Natural killer cell (primary cell): Measurements from ENCODE around the gene WSCD2. TPM values are rescaled to one million over a fixed set of nuclear protein-coding genes. Genes with fewer than 3 reads are reported as not detected.

Experiments
- ATAC-seq, 3 donors: fragments of 150-1000 bp in 2 of 3; fragments of 200-7000 bp in 1 of 3; cut with Tn5 transposase; 1 replicate in 1 of 3; 2 replicates in 2 of 3; pipeline ENCODE4 v1.10.0; 2021; ENCODE audit warnings: mild to moderate bottlenecking in 2 of 3, moderate library complexity in 2 of 3
- DNase-seq, 2 donors: peaks; one replicate each; pipeline versions ENCODE4 v3.0.0 to v3.0.0-alpha.2; 2013 to 2021; ENCODE audit warnings: mixed read lengths in 1 of 2
- H3K27ac ChIP-seq: one replicate; pipeline ENCODE4 v1.5.1; 2013; ENCODE audit warnings: mild to moderate bottlenecking, low read length
- H3K27me3 ChIP-seq: one replicate; pipeline ENCODE4 v1.6.1; 2013; ENCODE audit warnings: low read length; ENCODE audit not compliant: control insufficient read depth, insufficient read depth
- H3K36me3 ChIP-seq: one replicate; pipeline ENCODE4 v1.6.1; 2013; ENCODE audit warnings: low read length; ENCODE audit not compliant: control insufficient read depth, insufficient read depth
- H3K4me1 ChIP-seq: one replicate; pipeline ENCODE4 v1.6.1; 2013; ENCODE audit warnings: low read length; ENCODE audit not compliant: control insufficient read depth, insufficient read depth
- H3K4me3 ChIP-seq: one replicate; pipeline ENCODE4 v1.5.1; 2013; ENCODE audit warnings: low read length
- H3K9me3 ChIP-seq: one replicate; pipeline ENCODE4 v1.6.1; 2013; ENCODE audit warnings: low read length; ENCODE audit not compliant: control insufficient read depth, insufficient read depth
- H3K27ac Mint-ChIP-seq, 2 donors: one replicate each; pipeline ENCODE4 v1.8.0; 2022; ENCODE audit warnings: mild to moderate bottlenecking in 2 of 2, mixed read lengths in 2 of 2, moderate library complexity in 1 of 2
- H3K27me3 Mint-ChIP-seq, 2 donors: one replicate each; pipeline ENCODE4 v1.8.0; 2022; ENCODE audit warnings: low read depth in 2 of 2, mixed read lengths in 2 of 2
- H3K36me3 Mint-ChIP-seq: one replicate; pipeline ENCODE4 v1.8.0; 2022; ENCODE audit warnings: mixed read lengths
- H3K4me1 Mint-ChIP-seq, 2 donors: one replicate each; pipeline ENCODE4 v1.8.0; 2022; ENCODE audit warnings: mixed read lengths in 2 of 2
- H3K4me3 Mint-ChIP-seq: one replicate; pipeline ENCODE4 v1.8.0; 2022; ENCODE audit warnings: mild to moderate bottlenecking, moderate library complexity, mixed read lengths
- H3K9me3 Mint-ChIP-seq, 2 donors: one replicate each; pipeline ENCODE4 v1.8.0; 2022; ENCODE audit warnings: mixed read lengths in 2 of 2
- CTCF ChIP-seq: fragments of 200-600 bp; IDR thresholded peaks from one replicate; pipeline ENCODE4 v1.8.0; 2022; ENCODE audit warnings: antibody characterized with exemption
- WGBS: methylation state at CpG from one replicate; pipeline ENCODE4 v1.1.7; 2013; ENCODE audit warnings: missing lambda C conversion rate; ENCODE audit not compliant: insufficient coverage; 5-methylcytosine and 5-hydroxymethylcytosine counted together
- intact Hi-C: fragments of 100-400 bp; cut with micrococcal nuclease; formaldehyde crosslinking; loops from one replicate; pipeline ENCODE4 v1.14.2; 2022
- total RNA-seq, 4 donors: library from RNA; stranded (reverse); fragments of 120-200 nt in 1 of 4; gene quantifications; one replicate each; pipeline versions ENCODE4 v1.2.3 to v1.2.4, GENCODE V29; 2013 to 2022

WSCD2 gene
- total RNA-seq, 3 donors from 2014 or later (not counting 1 experiment from before 2014, with no cell fraction given): 0.32 to 0.78 TPM; not detected in 1

- Histone ChIP-seq H3K36me3 (no peaks in the 10 kb centered on the region), H3K9me3 (peaks cover 2% of the 10 kb centered on the region), H3K27ac (no peak overlapping the region), H3K4me1 (no peaks in the 10 kb centered on the region), H3K4me3 (no peak overlapping the region), H3K27me3 (no peaks in the 10 kb centered on the region)
- Mint-ChIP-seq H3K27ac (no peak overlapping the region), H3K36me3 (peaks cover 22% of the 10 kb centered on the region), H3K9me3 (peaks cover 4 to 11% of the 10 kb centered on the region in 2 donors), H3K4me3 (no peak overlapping the region), H3K4me1 (peaks cover 5 to 6% of the 10 kb centered on the region in 2 donors), H3K27me3 (peaks cover 0 to 2% of the 10 kb centered on the region in 2 donors)
- no peak for TF ChIP-seq CTCF
- DNase-seq (no peak), ATAC-seq (no peak)
- intact Hi-C loops: no loop called here
Measured at GRCh38 chr12:108260969-108261368, 131.9 kb downstream of the WSCD2 start.

- Mint-ChIP-seq H3K27me3 (peaks cover 0 to 2% of the 10 kb centered on the region in 2 donors), H3K4me1 (peaks cover 26 to 29% of the 10 kb centered on the region in 2 donors), H3K4me3 (no peak overlapping the region), H3K36me3 (peaks cover 7% of the 10 kb centered on the region), H3K27ac (no peak overlapping the region), H3K9me3 (peaks cover 4 to 8% of the 10 kb centered on the region in 2 donors)
- no peaks in the 10 kb centered on the region for H3K36me3 ChIP-seq
- ATAC-seq (no peak), DNase-seq (no peak)
- TF ChIP-seq CTCF: no peak
- no peak overlapping the region for H3K27ac ChIP-seq
- no peaks in the 10 kb centered on the region for H3K27me3 ChIP-seq
- peaks cover 2% of the 10 kb centered on the region for H3K9me3 ChIP-seq
- peaks cover 6% of the 10 kb centered on the region for H3K4me1 ChIP-seq
- no peak overlapping the region for H3K4me3 ChIP-seq
- WGBS: no CpG with 5 or more reads among the region's 1 CpG
- intact Hi-C loops: no loop called here
Measured at GRCh38 chr12:108265505-108265904, 136.4 kb downstream of the WSCD2 start.

DNA sequence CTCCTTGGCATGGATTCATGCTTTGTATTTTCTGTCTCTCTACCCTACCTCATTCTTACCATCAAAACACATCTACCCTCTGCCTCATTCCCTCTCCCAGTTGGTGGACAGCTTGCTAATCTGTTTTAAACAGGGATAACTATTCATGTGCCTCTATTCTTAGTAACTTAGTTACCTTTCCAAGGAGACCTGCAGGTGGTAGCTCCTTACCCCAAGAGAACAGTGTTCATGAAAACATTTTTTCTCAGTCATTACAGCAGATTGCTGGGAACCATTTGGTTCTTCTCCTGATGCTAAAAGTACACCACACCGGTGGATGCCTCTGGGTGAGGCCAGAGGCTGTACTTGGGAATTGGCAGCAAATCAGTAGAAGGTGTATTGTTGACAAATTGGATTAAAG lies 137.0 kb downstream of the WSCD2 start:
- WGBS: 100% methylated on average over 1 of the region's 1 CpG

More for the DNA sequence above, 137.0 kb downstream of the WSCD2 start:
- peaks cover 2% of the 10 kb centered on the region in 2 donors for H3K9me3 Mint-ChIP-seq
- no peak overlapping the region for H3K4me3 ChIP-seq
- no peak overlapping the region for H3K27ac ChIP-seq
- no peak for DNase-seq
- peaks cover 0 to 2% of the 10 kb centered on the region in 2 donors for H3K27me3 Mint-ChIP-seq
- H3K4me1 ChIP-seq: peaks cover 6% of the 10 kb centered on the region
- H3K9me3 ChIP-seq: peaks cover 2% of the 10 kb centered on the region
- H3K36me3 ChIP-seq: no peaks in the 10 kb centered on the region
- H3K4me3 Mint-ChIP-seq: no peak overlapping the region
- H3K36me3 Mint-ChIP-seq: peaks cover 1% of the 10 kb centered on the region
- no peaks in the 10 kb centered on the region for H3K27me3 ChIP-seq
- no peak for TF ChIP-seq CTCF
- peaks cover 26 to 29% of the 10 kb centered on the region in 2 donors for H3K4me1 Mint-ChIP-seq
- H3K27ac Mint-ChIP-seq: no peak overlapping the region
- intact Hi-C loops: no loop called here
- ATAC-seq: no peak
